ENCODE measurements around the gene BASP1. TPM values are rescaled to one million over a fixed set of nuclear protein-coding genes. Genes with fewer than 3 reads are reported as not detected.
"Not testable (repeated sequence)": the region's sequence is repeated elsewhere in the genome, so short reads cannot be mapped to it uniquely, and the experiment has no call there.

The BASP1 gene
- total RNA-seq, 1 donor from 2014 or later = 170 TPM

DNA sequence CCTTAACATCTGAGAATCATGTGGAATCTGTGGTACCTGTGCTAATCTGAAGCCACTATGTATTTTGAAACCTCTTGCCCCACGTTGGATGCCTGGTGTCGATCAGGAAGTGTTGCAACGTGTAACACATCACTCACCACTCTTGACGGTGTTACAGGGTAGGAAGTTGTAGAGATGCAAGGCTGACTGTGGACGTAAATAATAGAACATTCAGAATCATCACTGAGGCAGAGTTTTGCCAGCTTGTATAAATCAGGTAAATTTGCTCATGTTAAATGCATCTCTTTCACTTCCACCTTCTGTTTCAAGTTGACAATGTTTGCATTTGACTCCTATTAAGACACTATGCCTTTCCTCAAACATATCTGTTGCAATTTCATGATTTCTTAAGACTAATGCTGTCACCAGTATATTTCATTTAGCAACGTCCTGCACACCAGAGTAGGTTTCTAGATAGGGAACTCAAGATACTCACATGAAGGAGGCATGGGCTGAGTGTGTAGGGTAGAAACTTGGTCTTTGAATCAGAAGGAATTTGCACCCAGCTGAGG is 38.1 kb downstream of the BASP1 start:
- no peak for DNase-seq (ENCODE audit: low spot score)

DNA sequence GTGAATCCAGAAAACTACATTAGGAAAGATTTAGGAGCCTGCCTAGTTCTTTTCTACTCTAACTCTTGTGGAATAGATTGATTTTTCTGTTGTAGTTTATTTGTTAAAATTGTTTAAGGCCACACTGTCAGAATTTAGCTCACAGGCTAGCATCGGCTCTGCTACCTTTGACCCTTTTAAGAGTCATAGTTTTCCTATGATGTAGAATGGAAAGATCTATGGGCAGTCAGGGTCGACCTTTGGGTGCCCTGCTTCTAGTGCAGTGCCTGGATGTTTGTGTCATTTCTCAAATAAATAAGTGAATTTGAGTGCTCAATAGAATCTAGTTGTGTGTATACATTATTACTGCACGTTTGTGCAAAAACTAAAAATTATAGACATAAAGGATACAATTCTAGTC is 38.7 kb downstream of the BASP1 start:
- DNase-seq (ENCODE audit: low spot score) = no peak

DNA sequence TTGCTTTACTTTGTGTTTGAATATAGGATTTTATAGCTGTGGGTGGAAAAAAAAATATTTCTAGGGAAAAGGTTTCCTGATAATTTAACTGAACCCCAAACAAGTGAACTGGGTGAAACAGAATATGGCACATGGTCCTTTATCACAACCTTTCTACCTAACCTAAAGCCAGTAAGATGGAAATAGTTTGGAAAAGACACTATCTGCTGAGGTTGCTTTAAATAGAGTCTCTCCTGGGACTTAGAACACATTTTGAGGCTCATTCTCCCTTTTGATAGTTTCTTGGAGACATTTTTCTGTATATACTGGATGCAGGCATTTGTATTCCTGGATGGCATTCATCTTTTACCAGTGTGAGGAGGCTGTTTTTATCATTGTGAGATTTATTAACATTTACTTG is 39.4 kb downstream of the BASP1 start:
- no peak for DNase-seq (ENCODE audit: low spot score)

DNA sequence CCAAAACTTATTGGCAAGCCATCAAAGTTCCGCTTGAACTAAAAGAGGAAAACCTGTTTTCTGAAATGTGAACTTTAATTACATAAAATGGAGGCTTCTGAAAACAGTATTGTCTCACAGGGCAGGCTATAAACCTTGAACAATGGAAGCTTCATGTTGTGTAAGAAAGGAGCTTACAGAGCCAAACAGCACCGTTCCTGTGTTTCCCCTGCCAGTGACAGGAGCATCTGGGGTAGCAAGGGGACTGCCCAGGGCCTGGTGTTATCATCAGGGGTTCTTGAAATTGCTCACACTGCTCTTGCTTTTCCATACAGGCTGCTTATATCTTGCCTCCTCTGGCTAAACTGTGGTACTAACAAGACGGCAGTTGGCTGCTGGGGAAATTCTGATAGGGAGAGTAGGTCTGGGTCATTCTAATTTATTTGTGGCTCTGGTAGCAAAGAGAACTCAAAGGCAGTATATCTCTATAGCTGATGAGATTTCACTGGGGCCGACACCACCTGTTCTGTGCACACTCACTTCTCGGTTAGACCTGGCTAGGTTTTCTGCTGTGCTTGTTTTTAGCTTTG is 40.4 kb downstream of the BASP1 start:
- DNase-seq (ENCODE audit: low spot score) = no peak

DNA sequence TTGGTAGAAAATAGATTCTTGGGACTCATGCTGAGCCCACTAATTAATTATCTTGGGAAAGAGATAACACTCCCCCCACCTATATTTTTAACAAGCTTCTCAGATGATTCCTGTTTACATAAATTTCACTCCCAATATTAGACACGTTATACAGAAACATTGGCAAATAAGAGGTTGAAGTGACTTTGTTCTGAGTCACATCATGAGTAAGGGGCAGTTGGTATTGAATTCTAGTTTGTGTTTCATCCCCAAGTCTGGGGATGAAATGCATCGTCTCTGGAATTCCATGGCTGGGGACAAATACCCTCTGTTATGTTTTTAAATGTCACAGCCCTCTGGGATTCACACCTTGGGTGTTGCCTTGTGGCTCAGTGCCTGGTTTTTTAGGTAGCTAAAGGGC is 41.0 kb downstream of the BASP1 start:
- no peak for DNase-seq (ENCODE audit: low spot score)

DNA sequence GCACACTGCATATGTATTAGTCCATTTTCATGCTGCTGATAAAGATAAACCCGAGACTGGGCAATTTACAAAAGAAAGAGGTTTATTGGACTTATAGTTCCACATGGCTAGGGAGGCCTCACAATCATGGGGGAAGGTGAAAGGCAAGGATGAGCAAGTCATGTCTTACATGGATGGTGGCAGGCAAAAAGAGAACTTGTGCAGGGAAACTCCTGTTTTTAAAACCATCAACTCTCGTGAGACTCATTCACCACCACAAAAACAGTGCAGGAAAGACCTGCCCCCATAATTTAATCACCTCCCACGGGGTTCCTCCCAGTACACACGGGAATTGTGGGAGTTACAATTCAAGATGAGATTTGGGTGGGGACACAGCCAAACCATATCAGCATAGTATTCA is 41.6 kb downstream of the BASP1 start:
- not testable (repeated sequence) for DNase-seq (ENCODE audit: low spot score)

DNA sequence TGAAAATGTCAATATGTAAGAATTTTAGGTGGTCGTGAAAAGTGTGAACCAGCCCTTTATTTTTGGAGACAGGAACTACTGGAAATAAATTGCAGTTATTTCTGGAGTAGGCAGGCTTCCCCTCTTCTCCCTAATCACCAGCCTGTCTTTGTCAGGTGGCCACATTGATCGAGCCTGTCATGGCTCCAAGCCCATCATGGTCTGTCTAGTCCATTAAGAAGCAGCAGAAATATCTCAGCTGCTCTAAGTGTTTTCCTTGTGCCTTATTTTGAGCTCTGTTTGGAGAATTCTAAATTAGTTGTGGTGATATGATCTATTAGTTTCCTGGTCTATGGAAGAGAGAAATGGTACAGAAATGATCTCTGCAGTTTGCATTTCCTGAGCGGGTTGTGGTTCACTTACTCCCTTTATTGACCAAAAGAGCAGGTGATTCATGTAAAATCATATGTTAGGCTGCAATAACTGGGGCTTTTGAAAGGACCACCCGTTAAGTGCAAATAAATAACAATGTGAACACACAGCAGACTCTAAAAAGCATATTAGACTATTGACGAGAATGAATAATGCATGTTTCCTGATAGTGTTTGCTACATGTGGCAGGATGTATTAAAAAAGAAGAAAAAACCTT is 42.3 kb downstream of the BASP1 start:
- DNase-seq (ENCODE audit: low spot score) = no peak

DNA sequence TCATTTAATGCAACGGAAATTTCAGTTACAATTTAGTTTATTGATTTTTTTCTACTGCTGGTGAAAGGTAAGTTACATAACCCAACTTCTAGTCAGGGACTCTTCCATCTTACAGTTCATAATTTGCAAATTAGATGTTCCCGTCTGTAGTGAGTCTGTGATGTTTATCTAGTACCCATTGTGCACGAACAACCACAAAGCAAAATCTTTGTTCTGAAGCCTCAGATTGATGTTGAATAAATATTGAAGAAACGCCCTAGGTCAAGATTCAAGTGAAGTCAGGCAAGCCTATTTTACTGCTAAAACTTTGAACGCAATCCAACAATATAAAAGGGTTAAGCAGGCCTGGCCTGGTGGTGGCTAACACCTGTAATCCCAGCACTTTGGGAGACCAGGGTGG is 43.1 kb downstream of the BASP1 start:
- no peak for DNase-seq (ENCODE audit: low spot score)

DNA sequence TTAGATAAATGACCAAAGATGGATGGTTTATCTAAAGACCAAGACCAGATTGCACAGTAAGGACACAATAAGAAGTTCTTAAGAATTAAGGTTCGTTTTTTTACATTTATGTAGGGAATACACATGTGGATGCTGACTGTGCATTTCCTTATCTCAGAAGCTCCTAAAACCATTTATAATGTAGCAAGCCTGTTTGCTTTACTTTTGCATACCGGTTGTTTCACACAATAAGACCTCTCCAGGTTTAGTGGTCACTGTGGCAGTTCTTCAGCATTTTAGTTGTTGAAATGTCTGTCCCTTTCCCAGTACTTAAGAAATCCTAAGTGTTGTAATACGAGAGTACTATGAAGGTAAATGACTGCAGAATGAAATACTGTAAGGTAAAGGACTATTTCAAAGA is 43.6 kb downstream of the BASP1 start:
- DNase-seq (ENCODE audit: low spot score) = peak; percentile 24

DNA sequence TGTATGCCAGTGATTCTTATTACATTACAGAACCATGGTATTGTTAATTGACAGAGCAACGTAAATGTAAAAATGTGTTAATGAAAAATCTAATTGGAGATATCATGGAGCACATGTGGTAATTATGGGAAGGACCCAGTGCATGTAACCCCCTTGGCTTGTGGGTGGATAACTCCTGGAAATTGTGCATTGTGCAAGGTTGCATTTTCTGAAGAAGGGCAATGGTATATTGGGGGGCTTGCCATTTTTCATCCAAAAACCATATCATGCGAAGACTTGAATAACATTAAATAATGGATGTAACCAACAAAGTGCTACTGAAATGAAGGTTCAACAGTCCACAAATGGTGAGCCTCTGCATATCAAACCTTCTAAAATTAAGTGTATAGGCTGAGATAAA is 47.6 kb downstream of the BASP1 start:
- no peak for DNase-seq (ENCODE audit: low spot score)

DNA sequence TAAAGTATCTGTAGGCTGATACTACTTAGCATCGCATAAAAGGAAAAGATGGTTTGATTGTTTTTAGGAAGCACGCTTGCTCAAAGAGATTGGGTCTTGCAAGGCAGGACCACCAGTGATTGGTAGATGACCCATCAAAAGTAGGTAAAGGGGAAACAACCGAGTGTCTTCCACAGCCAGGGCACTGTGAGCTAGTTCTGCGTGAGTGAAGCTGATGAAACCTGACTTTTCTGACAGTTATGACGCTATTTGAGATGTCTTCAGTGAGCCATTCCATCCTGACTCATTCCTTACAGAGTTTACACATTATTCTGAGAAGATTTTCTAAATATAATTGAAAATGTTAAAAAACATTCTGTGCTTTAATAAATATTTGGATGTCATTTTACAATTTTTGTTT is 49.7 kb downstream of the BASP1 start:
- DNase-seq (ENCODE audit: low spot score) = no peak

GRCh38 chr5:17269201-17269600 is 51.8 kb downstream of the BASP1 start:
- no peak for DNase-seq (ENCODE audit: low spot score)

- no peak for DNase-seq (ENCODE audit: low spot score)
Observed at GRCh38 chr5:17272111-17272510, 54.7 kb downstream of the BASP1 start.

DNA sequence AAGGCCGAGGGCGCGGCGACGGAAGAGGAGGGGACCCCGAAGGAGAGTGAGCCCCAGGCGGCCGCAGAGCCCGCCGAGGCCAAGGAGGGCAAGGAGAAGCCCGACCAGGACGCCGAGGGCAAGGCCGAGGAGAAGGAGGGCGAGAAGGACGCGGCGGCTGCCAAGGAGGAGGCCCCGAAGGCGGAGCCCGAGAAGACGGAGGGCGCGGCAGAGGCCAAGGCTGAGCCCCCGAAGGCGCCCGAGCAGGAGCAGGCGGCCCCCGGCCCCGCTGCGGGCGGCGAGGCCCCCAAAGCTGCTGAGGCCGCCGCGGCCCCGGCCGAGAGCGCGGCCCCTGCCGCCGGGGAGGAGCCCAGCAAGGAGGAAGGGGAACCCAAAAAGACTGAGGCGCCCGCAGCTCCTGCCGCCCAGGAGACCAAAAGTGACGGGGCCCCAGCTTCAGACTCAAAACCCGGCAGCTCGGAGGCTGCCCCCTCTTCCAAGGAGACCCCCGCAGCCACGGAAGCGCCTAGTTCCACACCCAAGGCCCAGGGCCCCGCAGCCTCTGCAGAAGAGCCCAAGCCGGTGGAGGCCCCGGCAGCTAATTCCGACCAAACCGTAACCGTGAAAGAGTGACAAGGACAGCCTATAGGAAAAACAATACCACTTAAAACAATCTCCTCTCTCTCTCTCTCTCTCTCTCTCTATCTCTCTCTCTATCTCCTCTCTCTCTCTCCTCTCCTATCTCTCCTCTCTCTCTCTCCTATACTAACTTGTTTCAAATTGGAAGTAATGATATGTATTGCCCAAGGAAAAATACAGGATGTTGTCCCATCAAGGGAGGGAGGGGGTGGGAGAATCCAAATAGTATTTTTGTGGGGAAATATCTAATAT is 58.1 kb downstream of the BASP1 start:
- no peak for DNase-seq (ENCODE audit: low spot score)

DNA sequence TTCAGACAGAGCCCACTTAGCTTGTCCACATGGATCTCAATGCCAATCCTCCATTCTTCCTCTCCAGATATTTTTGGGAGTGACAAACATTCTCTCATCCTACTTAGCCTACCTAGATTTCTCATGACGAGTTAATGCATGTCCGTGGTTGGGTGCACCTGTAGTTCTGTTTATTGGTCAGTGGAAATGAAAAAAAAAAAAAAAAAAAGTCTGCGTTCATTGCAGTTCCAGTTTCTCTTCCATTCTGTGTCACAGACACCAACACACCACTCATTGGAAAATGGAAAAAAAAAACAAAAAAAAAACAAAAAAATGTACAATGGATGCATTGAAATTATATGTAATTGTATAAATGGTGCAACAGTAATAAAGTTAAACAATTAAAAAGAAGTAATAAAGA is 59.0 kb downstream of the BASP1 start:
- DNase-seq (ENCODE audit: low spot score) = no peak

DNA sequence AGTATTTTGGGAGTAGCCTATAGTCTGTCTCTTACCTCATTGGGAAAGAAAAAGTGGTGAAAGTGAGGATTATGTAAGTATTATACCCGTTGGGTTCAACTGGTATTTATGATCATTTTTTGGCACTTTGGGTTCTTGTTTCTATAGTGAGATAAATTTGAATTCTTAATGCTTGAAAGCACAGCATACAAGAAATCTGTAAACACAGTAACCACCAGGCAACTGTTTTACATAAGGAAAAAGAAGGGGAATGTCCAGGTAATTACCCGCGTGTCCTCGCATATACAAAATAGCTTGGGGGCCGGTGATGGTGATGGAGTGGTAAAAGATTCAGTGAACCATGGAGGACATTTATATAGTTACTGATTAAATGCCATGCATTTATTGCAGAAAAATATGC is 60.5 kb downstream of the BASP1 start:
- DNase-seq (ENCODE audit: low spot score) = no peak

- no peak for DNase-seq (ENCODE audit: low spot score)
Observed at GRCh38 chr5:17278931-17279330, 61.5 kb downstream of the BASP1 start.

DNA sequence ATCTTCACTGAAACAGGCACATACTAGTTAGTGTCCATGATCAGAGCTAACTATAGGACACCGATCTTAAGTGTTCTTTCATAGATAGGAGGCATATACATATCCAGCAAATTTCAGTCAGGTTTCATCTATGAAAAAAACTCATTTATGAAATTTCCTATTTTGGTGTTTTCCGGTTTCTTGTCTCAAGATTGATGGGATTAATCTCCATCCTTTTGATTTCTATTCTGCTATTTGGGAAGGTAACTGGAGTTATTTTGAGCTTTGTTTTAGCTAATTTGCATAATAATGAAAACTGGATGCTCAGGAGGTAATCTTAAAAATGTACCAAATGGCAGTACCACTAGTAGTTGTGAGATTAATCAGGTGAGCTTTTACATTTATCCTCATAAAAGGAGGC is 62.1 kb downstream of the BASP1 start:
- DNase-seq (ENCODE audit: low spot score) = no peak

- peak; percentile 39 for DNase-seq (ENCODE audit: low spot score)
Observed at GRCh38 chr5:17282283-17283120, 65.1 kb downstream of the BASP1 start.

DNA sequence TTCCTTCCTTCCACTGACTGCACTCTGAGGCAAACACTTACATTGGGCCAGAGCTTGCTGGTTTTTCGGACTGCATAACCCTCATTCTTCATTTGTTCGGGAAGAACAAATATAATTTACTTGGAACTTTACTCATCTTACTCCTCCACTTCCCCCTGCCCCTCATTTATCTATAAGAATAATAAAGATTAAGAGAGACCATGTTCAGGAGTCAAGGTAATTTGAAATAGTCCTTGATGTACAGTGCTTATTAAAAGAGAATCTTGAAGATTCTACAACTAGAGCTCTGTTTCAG is 65.6 kb downstream of the BASP1 start:
- no peak for DNase-seq (ENCODE audit: low spot score)

DNA sequence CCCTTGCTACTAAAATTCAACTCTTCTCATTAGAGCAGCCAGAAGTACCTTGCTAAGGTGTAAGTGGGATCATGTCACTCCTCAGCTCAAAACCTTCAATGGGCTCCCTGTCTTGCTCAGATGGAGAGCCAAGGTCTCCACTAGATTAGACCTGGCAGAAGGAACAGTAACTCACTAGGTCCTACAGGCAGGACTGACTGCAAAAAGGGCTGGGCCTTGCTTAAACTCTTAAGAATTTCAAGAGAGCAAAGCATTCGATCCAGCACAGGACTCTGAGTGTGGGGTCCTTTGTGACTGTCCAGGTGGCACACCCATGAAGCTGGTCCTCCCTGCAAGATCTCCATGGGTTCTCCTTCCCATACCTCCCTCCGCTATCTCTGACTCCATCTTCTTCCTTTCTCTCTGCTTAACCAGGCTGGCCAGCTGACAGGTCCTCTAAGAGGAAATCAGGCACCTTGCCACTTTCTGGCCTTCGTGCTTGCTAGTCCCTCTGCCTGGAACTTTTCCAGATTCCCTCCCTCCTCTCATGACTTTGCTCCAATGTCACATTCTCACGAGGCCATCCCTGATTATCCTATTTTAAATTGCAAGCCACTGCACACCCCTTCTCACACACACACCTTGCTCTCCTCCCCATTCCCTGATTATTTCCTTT is 70.2 kb downstream of the BASP1 start:
- DNase-seq (ENCODE audit: low spot score) = no peak
